SK-N-MC (cell line): ENCODE data around the gene KIAA1328.

ENCODE experiments used
- FOXP2 ChIP-seq: optimal IDR thresholded peaks from 2 replicates; pipeline ENCODE3; 2011; ENCODE audit warnings: mild to moderate bottlenecking, moderate library complexity; ENCODE audit not compliant: insufficient read depth; ENCODE audit errors: extremely low read length, control extremely low read depth
- POLR2AphosphoS5 ChIP-seq: IDR thresholded peaks from 2 replicates; pipeline ENCODE4 v1.6.1; 2012; ENCODE audit warnings: mild to moderate bottlenecking, low read depth, low read length, borderline replicate concordance

DNA sequence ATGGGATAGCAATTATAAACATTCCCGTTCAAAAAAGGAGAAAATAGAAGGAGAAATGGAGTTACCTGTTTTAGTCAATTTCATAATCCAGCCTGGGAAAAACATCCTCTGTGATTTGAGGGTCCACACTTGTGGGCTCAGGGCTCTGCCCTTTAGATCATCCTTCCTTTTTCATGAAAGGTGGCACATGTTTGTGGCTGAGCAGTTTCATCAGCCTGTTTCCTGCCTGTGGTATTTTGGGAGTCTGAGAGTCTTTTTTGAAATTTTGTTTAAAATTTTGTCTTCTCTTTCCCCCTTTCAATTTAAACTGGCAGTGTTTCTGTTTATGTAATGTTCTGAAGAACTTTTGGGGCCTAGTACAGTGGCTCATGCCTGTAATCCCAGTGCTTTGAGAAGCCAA, 84.0 kb downstream of the KIAA1328 start:
- TF ChIP-seq FOXP2 (no peak), POLR2AphosphoS5 (no peak)
